Keratinocyte (primary cell): ENCODE data around the gene DHPS. TPM values are rescaled to one million over a fixed set of nuclear protein-coding genes. Genes with fewer than 3 reads are reported as not detected.

Experiments used
- DNase-seq: peaks from one replicate; pipeline ENCODE4 v3.0.0-alpha.2; 2011; ENCODE audit warnings: low read depth, missing footprints, low spot score
- FAIRE-seq: peaks from 2 replicates; lab custom pipeline; 2011; peaks lifted over from hg19 to GRCh38; lab: Jason Lieb, UNC
- H2AFZ ChIP-seq: 2 replicates; pipeline ENCODE4 v1.6.0; 2012; ENCODE audit warnings: low read length, control low read depth, inconsistent platforms; ENCODE audit not compliant: control insufficient read depth
- H3K27ac ChIP-seq: 2 replicates; pipeline ENCODE4 v1.5.1; 2011; ENCODE audit warnings: low read length; ENCODE audit not compliant: control insufficient read depth, insufficient read depth
- H3K27me3 ChIP-seq: 3 replicates; pipeline ENCODE4 v1.6.0; 2011; ENCODE audit warnings: low read length; ENCODE audit not compliant: control insufficient read depth, insufficient read depth; ENCODE audit errors: extremely low read depth
- H3K36me3 ChIP-seq, 2 experiments: 2 replicates in 1 of 2; 3 replicates in 1 of 2; pipeline ENCODE4 v1.5.1; 2011; ENCODE audit warnings: low read length in 2 of 2, mild to moderate bottlenecking in 1 of 2; ENCODE audit not compliant: control insufficient read depth in 2 of 2, insufficient read depth in 2 of 2; ENCODE audit errors: extremely low read depth in 1 of 2
- H3K4me1 ChIP-seq: 3 replicates; pipeline ENCODE4 v1.5.1; 2011; ENCODE audit warnings: low read length; ENCODE audit not compliant: control insufficient read depth, insufficient read depth; ENCODE audit errors: extremely low read depth
- H3K4me2 ChIP-seq: 3 replicates; pipeline ENCODE4 v1.6.0; 2011; ENCODE audit warnings: low read depth, low read length; ENCODE audit not compliant: control insufficient read depth, insufficient read depth; ENCODE audit errors: extremely low read depth
- H3K4me3 ChIP-seq, 3 experiments: fragments of 200-600 bp in 1 of 3; sonication (generic) in 1 of 3; 2 replicates in 2 of 3; 3 replicates in 1 of 3; pipeline ENCODE4 v1.5.1; 2011 to 2016; ENCODE audit warnings: low read length in 3 of 3, mild to moderate bottlenecking in 3 of 3, control low read depth in 2 of 3, inconsistent platforms in 1 of 3, low read depth in 1 of 3, mixed read lengths in 1 of 3, mixed run types in 1 of 3, moderate library complexity in 1 of 3; ENCODE audit not compliant: control insufficient read depth in 2 of 3, insufficient read depth in 2 of 3; ENCODE audit errors: extremely low read depth in 1 of 3
- H3K79me2 ChIP-seq: 2 replicates; pipeline ENCODE4 v1.6.0; 2012; ENCODE audit warnings: low read length; ENCODE audit not compliant: control insufficient read depth, insufficient read depth
- H3K9ac ChIP-seq: 3 replicates; pipeline ENCODE4 v1.6.0; 2011; ENCODE audit warnings: low read length; ENCODE audit not compliant: control insufficient read depth, insufficient read depth; ENCODE audit errors: extremely low read depth
- H3K9me1 ChIP-seq: 3 replicates; pipeline ENCODE4 v1.6.0; 2011; ENCODE audit warnings: low read length; ENCODE audit not compliant: control insufficient read depth, insufficient read depth; ENCODE audit errors: extremely low read depth
- H3K9me3 ChIP-seq: 2 replicates; pipeline ENCODE4 v1.5.1; 2012; ENCODE audit warnings: low read depth, low read length; ENCODE audit not compliant: control insufficient read depth
- H4K20me1 ChIP-seq: 3 replicates; pipeline ENCODE4 v1.6.0; 2011; ENCODE audit warnings: low read length; ENCODE audit not compliant: control insufficient read depth, insufficient read depth; ENCODE audit errors: extremely low read depth
- CTCF ChIP-seq, 3 experiments: IDR thresholded peaks in 1 of 3; conservative IDR thresholded peaks in 1 of 3; optimal IDR thresholded peaks in 1 of 3; 2 replicates in 2 of 3; 3 replicates in 1 of 3; pipeline versions ENCODE3 to v1.5.1; 2011; ENCODE audit warnings: low read length in 3 of 3, mild to moderate bottlenecking in 3 of 3, moderate library complexity in 2 of 3, control low read depth in 1 of 3, inconsistent platforms in 1 of 3; ENCODE audit not compliant: insufficient read depth in 2 of 3; ENCODE audit errors: extremely low read depth in 1 of 3
- EZH2 ChIP-seq: IDR thresholded peaks from one replicate; pipeline ENCODE4 v1.6.1; 2012; ENCODE audit warnings: inconsistent platforms, mild to moderate bottlenecking, low read length, moderate library complexity
- dilution Hi-C: fragments of 300-500 bp; cut with MboI; formaldehyde crosslinking; loops from one replicate; pipeline ENCODE4 v1.7.0; 2020; ENCODE audit warnings: low sequenced_read_pairs; ENCODE audit not compliant: extremely low pct_ligation_motif_present
- polyA plus RNA-seq, 5 experiments: library from polyadenylated mRNA; depleted of rRNA in 3 of 5; stranded (reverse) in 3 of 5; stranded (forward) in 1 of 5; unstranded in 1 of 5; fragments of >200 nt; gene quantifications; 1 replicate in 1 of 5; 2 replicates in 3 of 5; 3 replicates in 1 of 5; pipeline versions ENCODE4 v1.2.1 to v1.2.3, GENCODE V29; 2011 to 2012; ENCODE audit warnings: missing spikeins in 2 of 5, low read depth in 1 of 5, low replicate concordance in 1 of 5

DHPS gene
- polyA plus RNA-seq, 1 donor (not counting 4 experiments of a cell fraction or from before 2014, with no cell fraction given), result 36.5 TPM

- Histone ChIP-seq H3K27ac (no peak overlapping the region), H3K79me2 (peaks cover 4% of the 10 kb centered on the region), H3K36me3 (peaks cover 7 to 14% of the 10 kb centered on the region in 2 experiments), H3K4me3 (no peak overlapping the region), H3K4me1 (peaks cover 6% of the 10 kb centered on the region), H2AFZ (no peak overlapping the region), H4K20me1 (no peaks in the 10 kb centered on the region), H3K9ac (no peak overlapping the region), H3K4me2 (no peak overlapping the region), H3K9me1 (peaks cover 4% of the 10 kb centered on the region), H3K27me3 (no peaks in the 10 kb centered on the region), H3K9me3 (no peaks in the 10 kb centered on the region)
- DNase-seq, result no peak
- no peak for FAIRE-seq
- no peak for TF ChIP-seq CTCF (optimal IDR thresholded peaks at IDR 0.05 in 1 of 3, IDR thresholded peaks at IDR 0.05 in 1 of 3, conservative IDR thresholded peaks at IDR 0.05 in 1 of 3; ENCODE audit: extremely low read depth in 1 of 3, insufficient read depth in 2 of 3, low read length in 3 of 3)
- TF ChIP-seq EZH2, result no peak
- dilution Hi-C loops, result no loop called here
Measured at GRCh38 chr19:12694641-12695040, 13.0 kb upstream of the DHPS start.

GRCh38 chr19:12692960-12693359 is 11.3 kb upstream of the DHPS start:
- H3K79me2 ChIP-seq, result peaks cover 4% of the 10 kb centered on the region
- no peak overlapping the region for H3K4me3 ChIP-seq
- dilution Hi-C loops, result no loop called here
- H4K20me1 ChIP-seq, result no peaks in the 10 kb centered on the region
- H3K9me1 ChIP-seq, result peaks cover 4% of the 10 kb centered on the region
- no peak overlapping the region for H3K9ac ChIP-seq
- H3K27me3 ChIP-seq, result no peaks in the 10 kb centered on the region
- H3K27ac ChIP-seq, result no peak overlapping the region
- TF ChIP-seq EZH2 (no peak), CTCF (optimal IDR thresholded peaks at IDR 0.05 in 1 of 3, IDR thresholded peaks at IDR 0.05 in 1 of 3, conservative IDR thresholded peaks at IDR 0.05 in 1 of 3; ENCODE audit: extremely low read depth in 1 of 3, insufficient read depth in 2 of 3, low read length in 3 of 3) (no peak)
- H3K9me3 ChIP-seq, result no peaks in the 10 kb centered on the region
- H3K4me2 ChIP-seq, result no peak overlapping the region
- DNase-seq, result no peak
- peaks cover 6% of the 10 kb centered on the region for H3K4me1 ChIP-seq
- FAIRE-seq, result no peak
- H2AFZ ChIP-seq, result no peak overlapping the region
- H3K36me3 ChIP-seq, result peaks cover 13% of the 10 kb centered on the region in 2 experiments
